Heart right ventricle (tissue), 16 donors: ENCODE measurements around the gene PDZD2. TPM values are rescaled to one million over a fixed set of nuclear protein-coding genes. Genes with fewer than 3 reads are reported as not detected.
A peak's percentile ranks its signal among the peaks of the same experiment; 100 is the strongest.

Experiments
- ATAC-seq, 8 donors: fragments of 200-7000 bp; cut with Tn5 transposase; one replicate each; pipeline ENCODE4 v1.9.1; 2020; ENCODE audit warnings: mild to moderate bottlenecking in 8 of 8, moderate library complexity in 8 of 8, moderate number of reproducible peaks in 1 of 8
- DNase-seq, 2 donors: peaks; one replicate each; pipeline ENCODE4 v3.0.0-alpha.2; 2020
- H3K27ac ChIP-seq, 10 donors: fragments of 200-600 bp; sonication (generic) in 2 of 10; one replicate each; pipeline versions ENCODE4 v1.5.0 to v1.8.0; 2020 to 2022; ENCODE audit warnings: mild to moderate bottlenecking in 3 of 10
- H3K27me3 ChIP-seq, 7 donors: fragments of 200-600 bp; one replicate each; pipeline ENCODE4 v1.8.0; 2021 to 2022; ENCODE audit warnings: mild to moderate bottlenecking in 2 of 7
- H3K36me3 ChIP-seq, 9 donors: fragments of 200-600 bp; sonication (generic) in 1 of 9; one replicate each; pipeline versions ENCODE4 v1.5.0 to v1.8.0; 2020 to 2022; ENCODE audit warnings: mild to moderate bottlenecking in 2 of 9
- H3K4me1 ChIP-seq, 9 donors: fragments of 200-600 bp; sonication (generic) in 1 of 9; one replicate each; pipeline versions ENCODE4 v1.5.0 to v1.8.0; 2020 to 2022; ENCODE audit warnings: mild to moderate bottlenecking in 4 of 9
- H3K4me3 ChIP-seq, 10 donors: fragments of 200-600 bp; sonication (generic) in 2 of 10; one replicate each; pipeline versions ENCODE4 v1.5.0 to v1.8.0; 2020 to 2022; ENCODE audit warnings: mild to moderate bottlenecking in 7 of 10, moderate library complexity in 2 of 10
- H3K9me3 ChIP-seq, 11 donors: fragments of 200-600 bp in 10 of 11; sonication (generic) in 2 of 11; one replicate each; pipeline versions ENCODE4 v1.5.0 to v1.8.0; 2013 to 2022; ENCODE audit warnings: mild to moderate bottlenecking in 2 of 11, control low read depth in 1 of 11, moderate library complexity in 1 of 11
- WGBS, 2 donors: extraction: QIAGEN DNeasy Blood & Tissue Kit; methylation state at CpG; one replicate each; pipeline ENCODE4 v1.1.7; 2013; ENCODE audit warnings: inconsistent platforms in 1 of 2; 5-methylcytosine and 5-hydroxymethylcytosine counted together
- intact Hi-C, 10 donors: fragments of 100-400 bp; cut with DNase I; formaldehyde crosslinking; loops; one replicate each; pipeline versions ENCODE4 v1.11.1 to v1.14.2; 2022
- polyA plus RNA-seq, 2 donors: library from polyadenylated mRNA; stranded (reverse); fragments of 200-250 nt; gene quantifications; one replicate each; pipeline ENCODE4 v1.2.3, GENCODE V29; 2013
- total RNA-seq, 10 donors: library from RNA; stranded (reverse); fragmentation: NEBNext Ultra II Directional in 3 of 10; extraction: Animal tissue kit (Norgen Biotek cat#: 25700) in 3 of 10; gene quantifications; one replicate each; pipeline versions ENCODE4 v1.2.1 to v1.2.4, GENCODE V29; 2021 to 2023
- TF ChIP-seq, protein P1 (sequence below), 9 donors: fragments of 200-600 bp; sonication (generic) in 2 of 9; IDR thresholded peaks; one replicate each; pipeline versions ENCODE4 v1.5.0 to v1.8.0; 2021 to 2022; ENCODE audit warnings: antibody characterized with exemption in 9 of 9, mild to moderate bottlenecking in 5 of 9, moderate library complexity in 1 of 9
- donor health status: Arrhythmogenic right ventricular cardiomyopathy.
- donor health status: ischemic (EF 13 %, LVEDD 7.1; RV severe dilation, severe dysfunction).
- donor health status: healthy with polysubstance abuse.
- donor health status: DM: no; HTN: yes; CAD: no.
- donor health status: DM: no; HTN: no; CAD: no.
- donor health status: ischemic (EF 25% LVEDD 6.9; RV normal size, moderate dysfunction).
- donor health status: ischemic (EF 25% LVEDD 5.7; RV mildly dilated, moderate dysfunction).
- donor health status: healthy.
- donor health status: DM: yes; HTN: yes; CAD: no.
- donor health status: Ischemic cardiomyopathy.
- donor health status: ischemic (EF 35%, LVEDD 5.7; RV mildly dilated, moderate dysfunction).
- donor health status: nonischemic (EF 11% LVEDD 7.7; RV severe dilation, severe dysfunction).
- donor health status: DM: yes; HTN: yes; CAD: no.
- donor health status: PGD.
- donor health status: ischemic (EF 29% LVEDD 5.4; RV normal size, mild dysfunction).
- donor health status: nonischemic (EF 23%, LVEDD 6.1; RV moderate dilation, normal function).

The PDZD2 gene
- total and polyA plus RNA-seq, 12 donors, result 9.0 to 117 (median 82.5) TPM

DNA sequence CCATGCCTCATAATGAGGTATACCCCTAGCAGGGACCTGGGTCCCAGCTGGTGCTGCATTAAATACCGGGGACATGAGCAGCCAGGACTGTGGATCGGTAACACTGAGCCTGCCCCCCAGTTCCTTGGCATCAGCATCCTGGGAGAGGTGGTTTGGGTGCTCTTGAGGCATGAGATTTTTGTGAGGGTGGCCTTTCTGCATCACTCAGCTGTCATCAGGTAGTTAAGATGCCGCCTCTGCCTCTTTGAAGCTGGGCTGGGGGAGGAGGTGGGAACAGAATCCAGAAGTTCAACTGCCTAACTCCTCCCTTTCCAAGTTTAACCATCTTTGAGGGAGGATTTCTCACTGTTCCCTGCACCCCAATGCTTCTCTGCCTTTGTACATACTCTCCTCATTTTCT, 112.7 kb downstream of the PDZD2 start:
- Histone ChIP-seq H3K4me3 (no peak overlapping the region), H3K9me3 (no peaks in the 10 kb centered on the region), H3K27me3 (no peaks in the 10 kb centered on the region), H3K27ac (no peak overlapping the region), H3K36me3 (no peaks in the 10 kb centered on the region), H3K4me1 (peaks cover 0 to 36% (median 21%) of the 10 kb centered on the region in 9 donors)
- ATAC-seq (no peak), DNase-seq (no peak)
- intact Hi-C loops, result no loop called here
- whole genome bisulfite sequencing, 2 donors, result 47% methylated on average over 3 of the region's 3 CpGs
- TF ChIP-seq, protein P1, sequence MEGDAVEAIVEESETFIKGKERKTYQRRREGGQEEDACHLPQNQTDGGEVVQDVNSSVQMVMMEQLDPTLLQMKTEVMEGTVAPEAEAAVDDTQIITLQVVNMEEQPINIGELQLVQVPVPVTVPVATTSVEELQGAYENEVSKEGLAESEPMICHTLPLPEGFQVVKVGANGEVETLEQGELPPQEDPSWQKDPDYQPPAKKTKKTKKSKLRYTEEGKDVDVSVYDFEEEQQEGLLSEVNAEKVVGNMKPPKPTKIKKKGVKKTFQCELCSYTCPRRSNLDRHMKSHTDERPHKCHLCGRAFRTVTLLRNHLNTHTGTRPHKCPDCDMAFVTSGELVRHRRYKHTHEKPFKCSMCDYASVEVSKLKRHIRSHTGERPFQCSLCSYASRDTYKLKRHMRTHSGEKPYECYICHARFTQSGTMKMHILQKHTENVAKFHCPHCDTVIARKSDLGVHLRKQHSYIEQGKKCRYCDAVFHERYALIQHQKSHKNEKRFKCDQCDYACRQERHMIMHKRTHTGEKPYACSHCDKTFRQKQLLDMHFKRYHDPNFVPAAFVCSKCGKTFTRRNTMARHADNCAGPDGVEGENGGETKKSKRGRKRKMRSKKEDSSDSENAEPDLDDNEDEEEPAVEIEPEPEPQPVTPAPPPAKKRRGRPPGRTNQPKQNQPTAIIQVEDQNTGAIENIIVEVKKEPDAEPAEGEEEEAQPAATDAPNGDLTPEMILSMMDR (IDR thresholded peaks at IDR 0.05), result no peak

DNA sequence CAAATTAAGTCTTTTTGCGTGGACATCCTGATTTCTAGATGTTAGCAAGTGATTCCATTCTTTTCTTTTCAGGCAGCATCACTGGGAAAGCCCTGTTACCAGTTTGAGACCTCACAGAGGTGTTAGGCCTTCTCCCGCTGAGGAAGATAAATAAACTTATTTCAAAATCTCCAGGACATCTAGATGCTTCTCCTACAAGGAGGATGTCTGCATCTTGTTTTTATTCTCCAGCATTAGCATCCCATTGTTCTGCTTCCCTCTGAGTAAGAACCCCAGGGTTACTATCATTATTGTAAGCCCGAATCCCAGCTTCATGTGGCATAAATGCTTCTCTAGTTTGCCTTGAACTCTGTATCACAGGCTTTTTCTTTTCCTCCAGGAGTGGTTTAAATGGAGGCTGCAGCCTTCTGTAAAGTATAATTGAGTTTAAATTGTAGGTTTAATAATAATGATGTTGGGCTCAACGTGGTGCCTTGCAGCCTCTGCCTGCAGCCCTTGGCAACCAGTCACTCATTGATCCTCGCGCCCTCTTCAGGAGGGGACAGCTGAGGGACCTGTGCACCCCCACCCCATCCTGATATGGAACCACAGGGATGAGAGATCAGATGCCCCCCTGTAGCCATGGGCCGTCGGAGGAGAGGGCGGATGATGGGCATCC, 114.9 kb downstream of the PDZD2 start:
- H3K27me3 ChIP-seq, result no peaks in the 10 kb centered on the region
- H3K9me3 ChIP-seq, result no peaks in the 10 kb centered on the region
- intact Hi-C loops, result no loop called here
- no peak overlapping the region for H3K27ac ChIP-seq
- no peaks in the 10 kb centered on the region for H3K36me3 ChIP-seq
- peaks cover 0 to 25% (median 13%) of the 10 kb centered on the region in 9 donors for H3K4me1 ChIP-seq
- no peak for DNase-seq
- WGBS, 2 donors, result 81 to 86% methylated on average over 9 of the region's 9 CpGs
- TF ChIP-seq, protein P1 (IDR thresholded peaks at IDR 0.05), result no peak
- ATAC-seq, result no peak
- H3K4me3 ChIP-seq, result no peak overlapping the region

DNA sequence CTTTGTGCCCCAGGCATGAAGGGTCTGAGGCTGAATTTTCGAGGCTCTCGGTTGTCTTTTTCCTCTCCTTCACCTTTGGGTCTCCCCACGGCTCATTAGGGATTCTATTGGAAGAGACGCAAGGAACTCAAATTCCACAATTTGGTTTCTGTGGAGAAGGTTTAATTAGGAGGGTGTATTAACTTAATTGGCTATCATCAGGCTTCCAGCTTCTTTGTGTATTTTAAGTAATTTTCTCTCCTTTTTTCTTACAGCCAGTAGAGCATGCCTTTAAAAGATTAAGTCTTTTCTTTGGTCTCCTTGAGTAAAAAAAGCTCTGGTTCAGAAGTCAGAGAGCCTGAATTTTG, 115.4 kb downstream of the PDZD2 start:
- 88 to 90% methylated on average over 4 of the region's 4 CpGs for WGBS, 2 donors
- Histone ChIP-seq H3K4me3 (no peak overlapping the region), H3K27me3 (no peaks in the 10 kb centered on the region), H3K36me3 (no peaks in the 10 kb centered on the region), H3K9me3 (no peaks in the 10 kb centered on the region), H3K27ac (peak overlapping the region in 1 of 10 donors; percentile 12), H3K4me1 (peaks cover 0 to 25% (median 13%) of the 10 kb centered on the region in 9 donors)
- TF ChIP-seq, protein P1 (IDR thresholded peaks at IDR 0.05), result no peak
- intact Hi-C loops, result no loop called here
- ATAC-seq (no peak), DNase-seq (no peak)

DNA sequence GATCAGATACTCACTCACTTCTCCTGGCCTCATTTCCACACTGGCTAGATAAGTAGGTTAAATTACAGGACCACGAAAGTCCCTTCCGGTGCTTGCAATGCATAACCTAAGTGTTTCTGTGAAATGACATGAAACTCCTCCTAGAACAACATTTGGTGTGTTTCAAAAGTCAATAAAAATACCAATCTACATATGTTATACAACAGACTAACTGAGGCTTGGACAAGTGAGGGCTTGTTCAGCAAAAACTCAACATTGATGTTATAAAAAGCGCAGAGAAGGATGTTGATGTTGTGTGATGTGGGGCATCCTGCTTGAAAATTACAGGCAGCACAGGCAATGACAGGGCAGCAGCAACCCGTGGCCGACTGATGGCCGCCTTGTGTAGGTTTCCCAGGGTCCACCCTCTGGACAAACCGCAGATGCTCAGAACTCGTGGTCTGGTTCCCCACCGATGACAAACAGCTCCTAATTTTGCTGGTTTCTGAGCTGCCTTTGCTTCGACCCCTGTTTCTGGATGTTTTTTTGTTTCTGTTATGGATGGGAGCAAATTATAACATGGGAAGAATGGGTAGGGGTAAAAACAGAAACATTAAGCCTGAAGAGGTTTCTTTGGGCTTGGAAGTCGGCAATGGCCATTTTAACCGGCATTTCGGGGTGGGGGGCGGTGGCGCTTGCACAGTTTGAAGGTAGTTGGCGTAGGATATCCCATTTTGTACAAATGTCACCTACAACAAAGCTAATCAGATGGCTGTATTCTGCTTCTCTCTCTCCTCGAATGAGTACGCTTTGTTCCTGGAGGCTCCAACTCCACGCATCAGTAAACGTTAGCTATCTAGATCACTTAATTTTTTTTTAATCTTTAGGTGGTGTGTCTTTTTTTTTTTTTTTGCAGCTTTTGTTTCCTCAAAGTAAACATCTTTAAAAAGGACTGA, 116.1 kb downstream of the PDZD2 start:
- TF ChIP-seq, protein P1 (IDR thresholded peaks at IDR 0.05), result no peak
- Histone ChIP-seq H3K27me3 (no peaks in the 10 kb centered on the region), H3K4me1 (peaks cover 0 to 26% (median 10%) of the 10 kb centered on the region in 9 donors), H3K4me3 (no peak overlapping the region), H3K9me3 (no peaks in the 10 kb centered on the region), H3K27ac (peak overlapping the region in 1 of 10 donors; percentile 12), H3K36me3 (no peaks in the 10 kb centered on the region)
- WGBS, 2 donors, result 84 to 86% methylated on average over 20 of the region's 20 CpGs
- DNase-seq (no peak), ATAC-seq (no peak)
- intact Hi-C loops, result loop anchor here in 1 of 10 donors (5.0 kb wide), 1 partner anchor 878 kb away; no protein-coding TSS in a partner anchor
